Measurements from ENCODE around the gene TMEM63A.
"Not testable (repeated sequence)": the region's sequence is repeated elsewhere in the genome, so short reads cannot be mapped to it uniquely, and the experiment has no call there.

The TMEM63A gene

GRCh38 chr1:225881959-225882693 is at the start of gene TMEM63A:
TSS of gene TMEM63A (minus strand) at chr1:225882380. CDS start at chr1:225877580, 4,800 bp downstream.
- peak; percentile 82 to 83 for DNase-seq

- DNase-seq: no peak
Observed at GRCh38 chr1:225931270-225932136, 49.3 kb upstream of the TMEM63A start.

- no peak for DNase-seq
Observed at GRCh38 chr1:225930566-225930965, 48.4 kb upstream of the TMEM63A start.

- DNase-seq: not testable (repeated sequence)
Observed at GRCh38 chr1:225929462-225929861, 47.3 kb upstream of the TMEM63A start.

- DNase-seq: peak in 1 of 2 experiments; percentile 9
Observed at GRCh38 chr1:225928186-225929175, 46.3 kb upstream of the TMEM63A start.

GRCh38 chr1:225926551-225927113 is 44.5 kb upstream of the TMEM63A start:
- DNase-seq: no peak

- DNase-seq: peak; percentile 92
Observed at GRCh38 chr1:225923692-225924555, 41.7 kb upstream of the TMEM63A start, which contains the start of gene PYCR2. TSS of gene PYCR2 (minus strand) at chr1:225924250. CDS start at chr1:225924110, 140 bp downstream.

GRCh38 chr1:225923381-225923691 is 41.2 kb upstream of the TMEM63A start:
- DNase-seq: no peak

GRCh38 chr1:225921734-225922709 is 39.8 kb upstream of the TMEM63A start:
- DNase-seq: no peak

- no peak for DNase-seq
Observed at GRCh38 chr1:225919906-225920305, 37.7 kb upstream of the TMEM63A start.

- DNase-seq: no peak
Observed at GRCh38 chr1:225918280-225918679, 36.1 kb upstream of the TMEM63A start.

GRCh38 chr1:225917536-225917935 is 35.4 kb upstream of the TMEM63A start:
- DNase-seq: no peak

GRCh38 chr1:225917101-225917500 is 34.9 kb upstream of the TMEM63A start:
- no peak for DNase-seq

GRCh38 chr1:225915538-225915991 is 33.4 kb upstream of the TMEM63A start:
- no peak for DNase-seq

GRCh38 chr1:225914947-225915346 is 32.8 kb upstream of the TMEM63A start:
- no peak for DNase-seq

- DNase-seq: no peak
Observed at GRCh38 chr1:225914391-225914790, 32.2 kb upstream of the TMEM63A start.

GRCh38 chr1:225911191-225912130 is 29.3 kb upstream of the TMEM63A start:
- DNase-seq: peak; percentile 53 to 75

GRCh38 chr1:225909477-225909876 is 27.3 kb upstream of the TMEM63A start:
- no peak for DNase-seq

- no peak for DNase-seq
Observed at GRCh38 chr1:225908773-225909172, 26.6 kb upstream of the TMEM63A start.
